ENCODE measurements around the gene RCAN2. TPM values are rescaled to one million over a fixed set of nuclear protein-coding genes. Genes with fewer than 3 reads are reported as not detected.
A peak's percentile ranks its signal among the peaks of the same experiment; 100 is the strongest.

RCAN2 gene
- total and polyA plus RNA-seq, 9 of the 15 experiments (the other 6 are each of a cell fraction or from before 2014, with no cell fraction given), result 0.04 TPM; not detected in 8

- in situ Hi-C loops (cut with MboI) (no loop called here), intact Hi-C loops (cut with micrococcal nuclease) (no loop called here)
- Histone ChIP-seq H3K4me3 (no peak overlapping the region), H3K4me2 (ENCODE audit: insufficient read depth, low read length) (no peak overlapping the region), H4K20me1 (replicated peaks; ENCODE audit: control insufficient read depth, insufficient read depth, low read length) (no peaks in the 10 kb centered on the region), H3K36me3 (ENCODE audit: control insufficient read depth, insufficient read depth, low read length) (no peaks in the 10 kb centered on the region), H3K27ac (ENCODE audit: extremely low read depth, low read depth, low read length) (no peak overlapping the region), H3K9ac (ENCODE audit: insufficient read depth in 1 of 2, low read depth in 2 of 2, low read length in 2 of 2) (no peak overlapping the region), H2AFZ (ENCODE audit: low read depth, low read length) (no peak overlapping the region), H3K27me3 (ENCODE audit: control insufficient read depth in 2 of 2, insufficient read depth in 2 of 2, low read length in 2 of 2) (no peaks in the 10 kb centered on the region), H3K9me3 (replicated peaks; ENCODE audit: control insufficient read depth, insufficient read depth, low read depth, low read length) (no peaks in the 10 kb centered on the region; the same call in 1 of the 2 replicates), H3K79me2 (ENCODE audit: control insufficient read depth, insufficient read depth, low read length) (no peaks in the 10 kb centered on the region), H3K4me1 (replicated peaks in 1 of 2; ENCODE audit: control insufficient read depth in 2 of 2, insufficient read depth in 2 of 2, low read length in 2 of 2) (no peaks in the 10 kb centered on the region), H3K9me1 (ENCODE audit: control insufficient read depth, insufficient read depth, low read length) (no peaks in the 10 kb centered on the region)
- no peak for TF ChIP-seq MXI1 (IDR thresholded peaks at IDR 0.05; ENCODE audit: low read depth, low read length)
- ChIA-PET CTCF (ENCODE audit: low intra/inter-chr PET ratio) (no interaction called here), POLR2A (no interaction called here)
- FAIRE-seq, result no peak
- no peak for ATAC-seq
- WGBS (ENCODE audit: insufficient coverage, low coverage, missing lambda C conversion rate), result 3% methylated on average over 2 of the region's 2 CpGs
- BruUV-seq (replicated peaks), result no TSS peak
- DNase-seq (ENCODE audit: extremely low read depth in 1 of 4, low spot score in 3 of 4), result no peak
Measured at GRCh38 chr6:46234156-46234556, 257.1 kb downstream of the RCAN2 start.

GRCh38 chr6:46233129-46233528, 258.1 kb downstream of the RCAN2 start:
- BruUV-seq (replicated peaks), result no TSS peak
- FAIRE-seq, result no peak
- H3K27me3 ChIP-seq (ENCODE audit: control insufficient read depth in 2 of 2, insufficient read depth in 2 of 2, low read length in 2 of 2), result no peaks in the 10 kb centered on the region
- no peaks in the 10 kb centered on the region for H3K79me2 ChIP-seq (ENCODE audit: control insufficient read depth, insufficient read depth, low read length)
- no peaks in the 10 kb centered on the region for H3K4me1 ChIP-seq (replicated peaks in 1 of 2; ENCODE audit: control insufficient read depth in 2 of 2, insufficient read depth in 2 of 2, low read length in 2 of 2)
- H3K9me1 ChIP-seq (ENCODE audit: control insufficient read depth, insufficient read depth, low read length), result no peaks in the 10 kb centered on the region
- no peak overlapping the region for H3K4me2 ChIP-seq (ENCODE audit: insufficient read depth, low read length)
- CTCF ChIA-PET (ENCODE audit: low intra/inter-chr PET ratio), result no interaction called here
- intact Hi-C loops (cut with micrococcal nuclease) (no loop called here), in situ Hi-C loops (cut with MboI) (no loop called here)
- no peak for DNase-seq (ENCODE audit: extremely low read depth in 1 of 4, low spot score in 3 of 4)
- H3K36me3 ChIP-seq (ENCODE audit: control insufficient read depth, insufficient read depth, low read length), result no peaks in the 10 kb centered on the region
- no peak overlapping the region for H3K4me3 ChIP-seq
- no peak overlapping the region for H3K9ac ChIP-seq (ENCODE audit: insufficient read depth in 1 of 2, low read depth in 2 of 2, low read length in 2 of 2)
- H2AFZ ChIP-seq (ENCODE audit: low read depth, low read length), result no peak overlapping the region
- TF ChIP-seq MAFG (tag; conservative IDR thresholded peaks at IDR 0.05) (peak; percentile 96), MAFK (IDR thresholded peaks at IDR 0.05; ENCODE audit: low read length) (peak; percentile 99), ZNF668 (CRISPR knock-in tag; IDR thresholded peaks at IDR 0.05) (no peak), MAFF (IDR thresholded peaks at IDR 0.05; ENCODE audit: low read length) (peak; percentile 99), C11orf30 (IDR thresholded peaks at IDR 0.05; ENCODE audit: low read depth) (peak; percentile 91), ZNF316 (IDR thresholded peaks at IDR 0.05) (peak; percentile 96), HDAC8 (tag; IDR thresholded peaks at IDR 0.05) (no peak)
- POLR2A ChIA-PET, result no interaction called here
- H4K20me1 ChIP-seq (replicated peaks; ENCODE audit: control insufficient read depth, insufficient read depth, low read length), result no peaks in the 10 kb centered on the region
- no peak overlapping the region for H3K27ac ChIP-seq (ENCODE audit: extremely low read depth, low read depth, low read length)
- ATAC-seq, result no peak
- H3K9me3 ChIP-seq (replicated peaks; ENCODE audit: control insufficient read depth, insufficient read depth, low read depth, low read length), result no peaks in the 10 kb centered on the region; the same call in 1 of the 2 replicates
- 5% methylated on average over 3 of the region's 3 CpGs for WGBS (ENCODE audit: insufficient coverage, low coverage, missing lambda C conversion rate)

Data from K562 (cell line).